ENCODE results near the gene TRIP12.
"Not testable (repeated sequence)": the region's sequence is repeated elsewhere in the genome, so short reads cannot be mapped to it uniquely, and the experiment has no call there.

The TRIP12 gene

DNA sequence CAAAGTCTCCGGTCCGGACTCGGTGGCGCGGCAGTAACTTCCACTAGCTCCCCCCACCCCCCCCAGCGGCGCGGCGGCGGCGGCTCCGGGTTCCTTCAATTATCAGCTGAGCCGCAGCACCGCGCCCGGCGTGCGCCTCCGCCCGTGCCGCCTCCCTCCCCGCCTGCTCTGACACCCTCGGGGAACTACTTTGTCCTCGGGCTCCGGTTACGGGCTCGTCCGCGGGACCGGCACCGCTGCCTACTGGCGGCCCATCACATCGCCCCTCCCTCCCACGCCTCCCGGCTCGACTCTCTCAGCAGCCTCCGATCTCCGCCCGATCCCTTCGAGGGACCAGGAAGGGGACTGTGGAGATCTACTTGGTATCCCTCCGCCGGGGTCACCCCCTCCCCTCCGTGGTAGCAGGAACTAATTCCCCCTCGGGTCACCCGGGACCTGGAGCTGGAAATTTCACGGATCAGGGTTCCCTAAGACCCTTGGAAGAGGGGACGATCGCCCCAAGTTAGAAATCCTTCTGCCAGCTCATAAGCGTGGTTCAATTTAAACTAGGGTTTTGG is at the start of gene TRIP12:
TRIP12 (minus strand) TSS at position 118 of the 557 bp plus-strand sequence. CDS start 41,930 bp downstream, outside the sequence.
- peak; percentile 86 for DNase-seq

GRCh38 chr2:229971298-229971790 is 49.5 kb upstream of the TRIP12 start:
- no peak for DNase-seq

DNA sequence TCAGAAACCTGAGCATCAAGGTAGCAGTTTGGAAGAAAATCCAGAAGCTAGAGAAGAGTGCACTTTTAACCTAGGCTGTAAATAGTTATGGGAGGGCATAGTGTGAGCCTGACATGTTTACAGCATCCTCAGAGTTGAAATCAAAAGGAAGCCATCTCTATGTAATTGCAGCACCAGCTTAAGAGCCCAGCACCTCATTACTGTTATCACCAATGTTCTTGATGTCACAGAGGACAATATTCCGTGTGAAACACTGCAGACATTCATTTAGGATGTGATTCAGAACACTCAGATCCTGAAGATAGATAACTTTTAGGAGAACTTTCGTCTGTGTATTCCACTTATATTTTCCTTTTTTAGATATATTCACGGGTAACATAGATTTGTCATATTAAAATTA is 48.6 kb upstream of the TRIP12 start:
- no peak for DNase-seq

DNA sequence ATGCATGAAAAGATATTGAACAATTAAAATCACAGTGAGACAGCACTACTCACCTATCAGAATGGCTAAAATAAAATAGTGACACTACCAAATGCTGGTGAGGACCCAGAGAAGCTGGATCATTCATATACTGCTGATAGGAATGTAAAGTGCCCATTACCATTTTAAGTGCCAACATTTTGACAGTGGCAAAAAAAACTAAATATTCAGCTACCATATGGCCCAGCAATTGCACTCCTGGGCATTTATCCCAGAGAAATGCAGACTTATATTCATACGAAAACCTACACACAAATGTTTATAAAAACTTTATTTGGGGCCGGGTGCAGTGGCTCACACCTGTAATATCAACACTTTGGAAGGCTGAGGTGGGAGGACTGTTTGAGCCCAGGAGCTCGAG is 48.1 kb upstream of the TRIP12 start:
- no peak for DNase-seq

GRCh38 chr2:229963596-229963995 is 41.8 kb upstream of the TRIP12 start:
- not testable (repeated sequence) for DNase-seq

DNA sequence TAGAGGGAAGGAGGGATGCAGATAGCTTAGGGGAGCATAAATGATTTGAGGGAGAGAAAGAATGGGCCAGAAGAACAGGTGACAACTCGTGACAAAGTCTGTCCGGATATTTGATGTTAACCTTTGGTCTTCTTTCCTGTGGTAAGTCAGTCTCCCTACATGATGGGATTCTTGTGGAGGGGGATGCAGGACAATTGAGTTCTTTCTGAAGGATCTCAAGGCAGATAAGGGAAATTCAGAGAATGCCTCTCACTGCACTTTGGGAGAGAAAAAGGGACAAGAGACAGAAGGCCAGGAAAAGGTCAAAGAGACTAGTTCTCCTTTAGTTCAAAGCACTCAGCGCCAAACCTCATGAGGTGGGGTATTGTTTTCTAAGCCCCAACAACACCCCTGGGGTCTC is 34.7 kb upstream of the TRIP12 start:
- DNase-seq = no peak

GRCh38 chr2:229955663-229956062 is 33.9 kb upstream of the TRIP12 start:
- no peak for DNase-seq

DNA sequence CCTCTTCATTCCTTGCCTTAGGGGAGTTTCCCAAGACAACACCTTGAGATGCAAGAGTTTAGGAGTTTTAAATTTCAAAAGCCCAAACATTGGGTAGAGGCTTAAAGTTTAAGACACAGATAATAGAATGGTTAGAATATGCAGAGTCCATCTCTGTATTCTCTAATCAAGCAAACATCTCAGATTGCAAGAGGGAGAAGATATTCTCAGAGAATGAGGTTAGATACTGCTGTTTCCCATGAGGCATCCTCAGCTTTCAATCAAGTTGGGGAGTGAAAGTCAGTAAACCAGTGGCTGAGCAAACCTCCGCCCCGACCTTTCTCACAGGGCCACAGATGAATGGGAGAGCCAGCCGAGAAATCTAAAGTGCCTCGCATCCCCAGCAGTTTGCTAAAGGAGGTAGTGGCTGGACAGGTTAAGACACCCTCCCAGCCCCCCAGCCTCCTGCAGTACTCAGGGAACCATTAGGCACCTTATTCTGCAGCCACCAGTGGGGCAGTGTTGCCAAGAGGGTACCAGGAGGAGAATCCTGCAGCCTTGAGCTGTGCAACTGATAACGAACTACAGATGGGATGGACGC is 30.5 kb upstream of the TRIP12 start:
- DNase-seq = no peak

- DNase-seq = no peak
Measured at GRCh38 chr2:229947544-229947943, 25.7 kb upstream of the TRIP12 start.

- no peak for DNase-seq
Measured at GRCh38 chr2:229945975-229946374, 24.2 kb upstream of the TRIP12 start.

DNA sequence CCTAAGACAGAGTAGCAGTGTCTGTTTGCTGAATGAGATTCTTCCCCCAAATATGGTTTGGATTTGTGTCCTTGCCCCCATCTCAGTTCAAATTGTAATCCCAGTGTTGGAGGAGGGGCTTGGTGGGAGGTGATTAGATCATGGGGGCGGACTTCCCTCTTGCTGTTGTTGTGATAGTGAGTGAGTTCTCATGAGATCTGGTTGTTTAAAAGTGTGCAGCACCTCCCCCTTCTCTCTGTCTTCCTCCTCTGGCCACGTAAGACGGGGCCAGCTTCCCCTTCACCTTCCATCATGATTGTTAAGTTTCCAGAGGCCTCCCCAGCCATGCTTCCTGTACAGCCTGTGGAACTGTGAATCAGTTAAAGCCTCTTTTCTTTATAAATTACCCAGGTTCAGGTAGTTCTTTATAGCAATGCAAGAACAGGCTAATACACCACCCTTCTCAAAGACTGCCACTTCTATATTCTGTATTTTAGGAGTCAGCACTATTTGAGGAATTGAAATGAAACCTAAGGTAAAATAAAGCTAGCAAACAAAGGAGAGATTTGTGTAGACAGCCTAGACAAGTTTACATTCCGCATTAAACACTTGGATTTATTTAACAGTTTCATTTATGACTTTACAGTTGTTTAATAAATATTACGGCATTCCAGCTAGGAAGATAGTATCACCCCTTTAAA is 22.1 kb upstream of the TRIP12 start:
- DNase-seq = no peak

GRCh38 chr2:229943171-229943570 is 21.4 kb upstream of the TRIP12 start:
- DNase-seq = no peak

GRCh38 chr2:229942671-229943070 is 20.9 kb upstream of the TRIP12 start:
- DNase-seq = no peak

GRCh38 chr2:229937537-229937936 is 15.7 kb upstream of the TRIP12 start:
- no peak for DNase-seq

GRCh38 chr2:229931241-229931640 is 9.4 kb upstream of the TRIP12 start:
- DNase-seq = no peak

GRCh38 chr2:229930656-229931055 is 8.8 kb upstream of the TRIP12 start:
- DNase-seq = no peak

DNA sequence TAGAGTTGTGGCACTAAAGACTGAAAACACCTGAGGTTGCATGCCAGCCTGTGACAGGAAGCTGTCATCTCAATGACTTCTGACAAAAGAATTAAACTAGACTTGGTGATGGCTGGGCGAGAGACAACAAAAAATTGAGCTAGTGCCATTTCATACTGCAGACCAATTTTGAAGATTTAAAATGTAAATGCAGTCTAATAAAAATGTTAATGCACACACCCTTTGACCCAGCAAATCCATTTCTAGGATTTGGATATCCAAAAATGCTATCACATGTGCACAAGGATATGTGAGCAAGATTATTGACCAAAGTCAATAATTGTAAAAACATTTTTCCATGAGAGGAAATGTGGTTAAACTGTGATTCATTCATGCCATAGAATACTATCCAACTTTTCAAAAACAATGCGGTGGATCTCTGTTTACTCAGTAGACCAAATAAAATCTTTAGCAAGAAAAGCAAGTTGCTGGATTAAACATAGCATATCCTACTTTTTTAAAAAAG is 6.1 kb upstream of the TRIP12 start:
- no peak for DNase-seq

DNA sequence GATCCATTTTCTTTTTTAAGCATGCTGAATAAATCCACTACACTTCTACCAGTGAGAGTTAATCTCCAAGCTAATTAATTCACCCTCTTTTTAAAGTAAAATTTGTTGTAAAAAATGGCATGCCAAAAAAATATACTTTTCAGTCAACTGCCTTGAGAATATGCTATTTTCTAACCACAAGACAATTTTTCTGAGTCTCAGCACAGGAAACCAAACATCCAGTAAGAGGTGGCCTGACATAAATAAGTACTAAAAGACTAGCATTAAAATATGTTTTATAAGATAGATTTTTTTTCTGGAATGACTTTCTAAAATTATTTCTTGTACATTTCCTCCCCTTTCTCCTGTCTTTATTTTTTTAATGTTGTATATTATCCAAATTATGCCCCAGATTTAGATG is 3.4 kb upstream of the TRIP12 start:
- DNase-seq = no peak

GRCh38 chr2:229924541-229924940 is 2.7 kb upstream of the TRIP12 start:
- DNase-seq = not testable (repeated sequence)

DNA sequence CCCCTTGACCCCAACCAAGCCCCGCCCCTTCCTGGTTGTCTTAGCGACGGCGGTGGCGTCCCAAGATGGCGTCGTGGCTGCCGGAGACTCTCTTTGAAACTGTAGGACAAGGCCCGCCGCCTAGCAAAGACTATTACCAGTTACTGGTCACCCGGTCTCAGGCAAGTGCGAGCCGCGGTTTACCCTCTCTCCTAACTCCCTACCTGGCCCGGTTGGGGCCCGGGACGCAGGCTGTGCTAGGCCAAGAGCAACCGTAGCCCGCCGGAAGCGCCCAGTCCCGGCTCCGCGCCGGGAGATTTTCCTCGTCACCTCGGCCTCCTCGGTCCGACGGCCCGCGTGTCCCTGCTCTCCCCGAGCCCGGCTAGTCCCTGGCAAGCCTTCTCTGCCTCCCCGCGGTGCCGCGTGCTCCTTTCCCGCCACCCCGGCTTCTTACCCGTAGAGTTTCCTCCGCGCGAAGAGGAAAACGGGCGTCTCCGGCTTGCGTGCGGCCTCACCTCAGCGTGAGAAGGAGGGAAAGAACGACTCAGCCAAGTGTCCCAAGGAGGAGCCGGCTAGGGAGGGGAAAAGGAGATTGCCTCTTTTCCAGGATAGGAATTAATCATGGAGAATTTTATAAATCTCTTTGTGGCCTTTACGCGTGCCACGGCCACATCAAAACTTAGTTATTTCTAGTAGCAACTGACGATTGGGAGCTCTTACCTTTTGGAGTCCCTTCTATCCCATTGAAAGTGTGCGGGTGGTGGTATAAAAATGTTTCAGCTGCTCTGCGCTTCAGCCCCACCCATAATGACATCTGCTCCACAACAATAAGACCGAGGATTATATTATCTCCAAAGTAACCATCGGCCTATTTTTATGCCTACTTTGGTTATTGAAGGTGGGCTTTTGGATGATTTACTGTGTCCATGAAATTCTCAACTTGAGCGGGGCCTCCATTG is 909 bp upstream of the TRIP12 start, which contains the start of gene FBXO36:
FBXO36 (plus strand) TSS at position 55 of the 938 bp plus-strand sequence; CDS start at position 66, 11 bp downstream.
- DNase-seq = peak; percentile 86

GRCh38 chr2:229921101-229921891 is 513 bp downstream of the TRIP12 start:
- peak; percentile 14 for DNase-seq

Data from DMS 273 treated with DMSO at 0.1 percent for 48 hours (cell line).